SHP77 (cell line): Measurements from ENCODE around the gene HOXD3.

Source experiments
- DNase-seq, 2 experiments: peaks; one replicate each; lab custom pipeline; 2025; lab: John Stamatoyannopoulos, UW

HOXD3 gene

DNA sequence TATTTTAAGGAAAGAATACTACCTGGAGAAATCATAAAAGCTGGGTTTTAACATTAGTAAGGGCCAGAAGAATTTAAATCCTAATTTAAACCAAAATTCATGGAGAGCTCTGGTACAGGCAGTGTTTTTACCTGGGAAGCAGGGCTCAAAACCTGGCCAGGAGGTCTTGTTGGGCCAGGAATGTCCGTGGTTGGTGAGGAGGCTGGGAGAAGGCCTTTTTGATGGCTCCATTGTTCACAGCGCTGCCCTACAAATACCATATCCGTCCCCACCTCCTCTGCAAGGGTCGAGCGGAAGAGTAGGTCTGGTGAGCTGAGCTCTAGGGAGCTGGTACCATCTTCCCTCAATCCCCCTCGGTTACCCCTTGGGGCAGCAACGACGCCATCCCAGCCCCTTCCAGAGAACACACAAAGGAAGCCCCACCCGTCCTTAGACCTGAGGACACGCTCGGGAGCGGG is 20.5 kb downstream of the HOXD3 start:
- DNase-seq, result no peak

DNA sequence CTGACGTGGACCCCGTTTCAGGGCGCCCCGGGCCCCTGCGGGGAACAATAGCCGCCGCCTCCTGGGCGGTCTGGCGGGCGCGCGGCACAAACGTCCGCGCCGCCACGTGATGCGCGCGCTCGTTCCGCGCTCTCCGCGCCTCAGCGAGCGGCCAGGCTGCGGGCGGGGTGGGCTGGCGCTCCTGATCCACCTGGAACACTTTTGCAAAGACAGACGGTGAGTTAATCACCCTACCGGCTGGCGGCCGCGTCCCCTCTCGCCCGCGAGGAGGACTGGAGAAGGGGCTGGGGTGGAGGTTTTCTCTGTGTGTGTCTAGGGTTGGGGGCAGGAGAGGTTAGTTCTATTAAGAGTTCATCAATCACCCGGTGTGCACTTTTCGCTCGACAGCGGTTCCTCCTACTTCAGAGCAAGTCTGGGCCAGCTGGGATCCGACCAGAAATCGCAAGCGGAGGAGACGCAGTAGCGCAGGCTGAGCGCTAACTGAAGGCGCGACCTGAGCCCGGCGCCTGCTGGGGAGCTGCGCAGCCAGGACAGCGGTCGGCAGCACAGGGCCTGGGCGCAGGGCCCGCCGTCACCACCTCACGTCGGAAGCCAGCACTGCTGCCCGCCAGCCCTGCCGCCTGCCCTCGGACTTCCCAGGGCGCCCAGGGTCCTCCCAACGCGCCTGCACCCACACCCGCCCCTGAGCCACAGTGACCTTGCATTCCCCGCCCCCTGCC is 21.1 kb downstream of the HOXD3 start:
- DNase-seq, result no peak

DNA sequence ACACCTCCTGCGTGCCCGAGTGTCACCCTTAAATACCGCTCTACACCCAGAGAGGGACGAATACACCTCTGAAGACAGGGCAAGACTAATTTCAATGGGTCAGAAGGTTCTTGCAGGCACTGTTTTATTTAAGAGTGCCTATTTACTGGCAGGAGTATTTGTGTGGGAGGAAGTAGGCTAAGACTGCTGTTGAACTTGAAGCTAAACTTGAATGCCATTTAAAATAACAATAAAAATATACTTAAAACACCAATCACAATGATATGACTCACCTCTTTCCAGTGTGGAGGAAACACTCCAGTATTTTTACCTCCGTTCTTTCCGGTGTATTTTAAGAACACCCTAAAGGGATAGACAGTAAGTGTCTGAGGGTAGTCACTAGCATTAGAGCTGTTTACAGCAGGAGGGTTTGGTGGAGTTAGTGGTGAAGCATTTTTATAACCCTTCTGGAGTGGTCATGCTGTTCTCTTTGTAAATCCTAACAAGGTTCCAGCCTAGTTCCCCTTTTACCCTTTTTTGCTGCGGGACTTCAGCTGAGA is 21.7 kb downstream of the HOXD3 start:
- no peak for DNase-seq

DNA sequence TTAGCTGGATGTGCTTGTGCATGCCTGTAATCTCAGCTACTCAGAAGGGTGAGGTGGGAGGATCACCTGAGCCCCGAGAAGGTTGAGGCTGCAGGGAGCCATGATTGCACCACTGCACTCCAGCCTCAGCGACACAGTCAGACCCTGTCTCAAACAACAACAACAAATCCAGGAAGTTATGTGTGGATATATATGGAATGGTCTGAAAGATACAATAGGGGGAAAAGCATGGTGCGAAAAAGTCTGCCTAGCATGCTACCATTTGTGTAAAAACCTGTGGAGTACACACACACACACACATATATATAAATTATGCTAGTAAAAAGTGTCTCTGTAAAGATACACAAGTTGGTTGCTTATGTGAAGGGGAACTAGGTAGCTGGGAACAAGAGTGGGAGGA is 24.4 kb downstream of the HOXD3 start:
- no peak for DNase-seq

DNA sequence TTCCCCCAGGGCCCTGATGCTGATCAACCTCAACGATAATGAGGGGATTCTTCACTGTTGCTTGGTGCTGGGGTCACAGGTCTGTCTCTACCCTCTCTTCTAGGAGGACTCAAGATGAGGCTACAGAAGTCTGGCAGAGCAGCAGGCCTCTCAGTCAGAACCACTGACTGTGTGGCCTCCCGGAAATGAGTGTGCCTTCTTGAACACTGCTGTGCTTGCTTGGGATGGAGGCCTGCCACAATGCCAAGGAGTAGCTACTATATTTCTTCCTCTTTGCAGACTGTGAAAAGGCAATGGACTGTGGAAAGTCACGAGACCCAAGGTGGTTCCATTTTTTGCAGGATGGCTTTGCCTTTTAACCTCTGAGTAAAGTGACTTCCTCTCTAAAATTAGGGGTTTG is 25.6 kb downstream of the HOXD3 start:
- no peak for DNase-seq

DNA sequence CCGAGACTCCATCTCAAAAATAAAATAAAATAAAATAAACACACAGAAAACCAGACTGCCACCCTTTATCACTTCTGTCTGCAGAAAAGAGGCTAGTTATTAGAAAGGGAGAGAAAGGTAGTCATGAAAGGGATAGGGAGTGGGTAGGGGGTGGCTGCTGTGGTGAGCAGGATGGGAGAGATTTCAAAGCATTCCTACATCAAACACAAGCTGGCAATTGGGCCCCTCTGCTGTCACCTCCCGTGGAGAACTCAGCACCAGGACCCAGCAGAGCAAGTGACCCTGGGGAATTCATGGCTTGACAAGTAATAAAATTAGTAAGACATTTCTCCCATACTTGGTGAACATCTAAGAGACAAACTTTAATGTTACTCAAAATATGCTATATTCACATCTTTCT is 27.6 kb downstream of the HOXD3 start:
- DNase-seq, result no peak

DNA sequence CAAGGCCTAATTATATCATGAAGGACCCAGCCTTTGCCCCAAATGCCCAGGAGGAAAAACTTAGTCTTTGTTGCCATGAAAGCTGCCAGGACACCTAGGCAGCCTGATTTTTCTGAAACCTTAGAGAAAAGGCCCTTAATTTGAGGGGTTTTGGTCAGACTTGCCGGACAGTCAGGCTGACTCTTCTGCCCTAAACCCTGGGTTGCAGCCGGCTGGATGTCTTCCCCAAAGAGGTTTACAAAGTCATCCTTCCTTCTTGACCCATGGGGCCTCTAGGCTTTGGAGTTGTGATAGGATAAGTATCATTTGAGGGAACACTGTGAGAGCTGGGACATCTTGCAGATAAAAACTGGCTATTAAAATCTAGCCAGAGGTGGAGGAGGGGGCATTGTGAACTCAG is 28.9 kb downstream of the HOXD3 start:
- DNase-seq, result no peak

DNA sequence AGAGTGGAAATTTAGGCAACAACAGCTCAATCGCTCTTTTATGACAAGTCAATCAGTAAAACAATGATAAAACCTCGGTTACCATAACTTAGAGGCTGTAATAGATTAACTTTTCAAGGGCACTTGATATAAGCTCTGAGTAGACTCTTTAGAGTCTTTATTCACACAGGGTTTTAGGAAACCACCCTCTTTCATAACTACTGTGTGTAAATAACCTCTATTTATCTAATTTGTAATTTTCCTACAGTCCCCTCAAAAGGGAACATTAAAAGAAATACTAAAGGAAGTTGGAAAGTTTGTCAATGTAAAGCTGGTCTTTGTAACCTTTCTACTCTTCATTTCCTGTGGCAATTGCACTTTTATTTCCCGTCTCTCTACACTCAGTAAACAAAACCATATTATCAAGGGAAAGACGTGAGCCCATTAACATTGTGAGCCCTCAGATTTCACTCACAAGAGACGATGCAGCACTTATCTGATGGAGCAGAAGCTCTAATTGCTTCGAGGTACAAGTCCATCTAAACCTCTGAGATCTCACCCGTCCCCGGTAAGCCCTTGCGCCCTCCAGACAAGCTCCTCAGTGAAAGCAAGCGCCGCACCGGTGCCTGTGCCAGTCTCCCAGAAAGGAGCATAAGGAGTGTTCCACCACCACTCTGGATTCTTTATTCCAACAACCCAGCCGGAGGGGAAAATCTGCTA is 30.2 kb downstream of the HOXD3 start:
- DNase-seq, result no peak

DNA sequence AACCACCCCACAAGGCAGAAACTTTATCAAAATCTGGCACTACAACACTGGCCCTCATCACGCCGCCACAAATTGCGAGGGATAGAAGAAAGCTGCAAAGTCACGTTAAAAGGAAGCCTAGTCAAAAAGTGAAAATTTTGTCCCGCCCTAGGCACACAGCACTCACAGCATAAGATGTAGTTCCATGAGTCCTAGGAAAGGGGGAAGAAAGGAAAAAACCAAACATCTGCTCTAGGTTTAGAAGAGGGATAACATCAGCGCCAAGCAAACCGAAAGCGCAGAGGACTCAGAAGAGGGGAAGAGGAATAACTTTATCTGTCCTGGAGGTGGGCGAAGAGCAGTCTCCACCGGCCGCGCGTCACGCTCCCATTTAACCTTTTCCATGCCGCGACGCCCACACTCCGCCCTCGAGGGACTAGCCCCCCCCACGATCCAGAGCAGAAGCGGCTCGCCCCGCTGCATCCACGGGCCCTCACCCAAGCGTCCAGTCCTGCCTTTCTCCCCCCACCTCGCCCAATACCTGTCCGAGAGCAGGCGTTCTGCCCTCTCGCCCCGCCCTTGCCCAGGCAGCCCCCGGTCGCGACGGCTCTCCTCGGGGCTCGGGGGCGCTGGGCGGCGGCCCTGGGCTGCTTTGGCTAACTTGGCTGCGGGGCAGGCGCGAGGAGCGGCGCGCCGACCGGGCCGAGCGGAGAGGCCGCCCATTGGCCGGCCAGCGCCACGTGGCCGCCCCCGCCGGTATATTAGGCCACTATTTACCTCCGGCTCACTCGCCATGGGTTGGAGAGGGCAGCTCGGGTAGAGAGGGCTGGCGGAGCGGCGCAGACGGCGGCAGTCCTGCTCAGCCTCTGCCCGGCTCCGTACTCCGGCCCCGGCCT is 31.0 kb downstream of the HOXD3 start, which contains the start of gene HOXD1:
TSS of gene HOXD1 (plus strand) at position 770 of the 875 bp plus-strand sequence. CDS start 134 bp downstream, outside the sequence.
- peak; percentile 30 to 36 for DNase-seq

DNA sequence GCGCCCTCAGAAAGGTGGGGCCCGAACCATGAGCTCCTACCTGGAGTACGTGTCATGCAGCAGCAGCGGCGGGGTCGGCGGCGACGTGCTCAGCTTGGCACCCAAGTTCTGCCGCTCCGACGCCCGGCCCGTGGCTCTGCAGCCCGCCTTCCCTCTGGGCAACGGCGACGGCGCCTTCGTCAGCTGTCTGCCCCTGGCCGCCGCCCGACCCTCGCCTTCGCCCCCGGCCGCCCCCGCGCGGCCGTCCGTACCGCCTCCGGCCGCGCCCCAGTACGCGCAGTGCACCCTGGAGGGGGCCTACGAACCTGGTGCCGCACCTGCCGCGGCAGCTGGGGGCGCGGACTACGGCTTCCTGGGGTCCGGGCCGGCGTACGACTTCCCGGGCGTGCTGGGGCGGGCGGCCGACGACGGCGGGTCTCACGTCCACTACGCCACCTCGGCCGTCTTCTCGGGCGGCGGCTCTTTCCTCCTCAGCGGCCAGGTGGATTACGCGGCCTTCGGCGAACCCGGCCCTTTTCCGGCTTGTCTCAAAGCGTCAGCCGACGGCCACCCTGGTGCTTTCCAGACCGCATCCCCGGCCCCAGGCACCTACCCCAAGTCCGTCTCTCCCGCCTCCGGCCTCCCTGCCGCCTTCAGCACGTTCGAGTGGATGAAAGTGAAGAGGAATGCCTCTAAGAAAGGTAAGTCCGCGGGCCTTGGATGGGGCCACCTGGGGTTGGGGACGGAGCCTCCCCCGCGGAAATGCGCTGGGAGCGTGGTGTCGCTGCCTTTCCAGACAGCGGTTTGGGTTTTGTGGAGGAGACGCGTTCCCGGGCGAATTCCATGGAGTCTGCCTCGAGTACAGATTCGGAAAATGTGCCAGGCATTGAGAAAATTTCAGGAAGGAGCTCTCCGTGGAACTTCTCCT is 31.9 kb downstream of the HOXD3 start:
- DNase-seq, result no peak

DNA sequence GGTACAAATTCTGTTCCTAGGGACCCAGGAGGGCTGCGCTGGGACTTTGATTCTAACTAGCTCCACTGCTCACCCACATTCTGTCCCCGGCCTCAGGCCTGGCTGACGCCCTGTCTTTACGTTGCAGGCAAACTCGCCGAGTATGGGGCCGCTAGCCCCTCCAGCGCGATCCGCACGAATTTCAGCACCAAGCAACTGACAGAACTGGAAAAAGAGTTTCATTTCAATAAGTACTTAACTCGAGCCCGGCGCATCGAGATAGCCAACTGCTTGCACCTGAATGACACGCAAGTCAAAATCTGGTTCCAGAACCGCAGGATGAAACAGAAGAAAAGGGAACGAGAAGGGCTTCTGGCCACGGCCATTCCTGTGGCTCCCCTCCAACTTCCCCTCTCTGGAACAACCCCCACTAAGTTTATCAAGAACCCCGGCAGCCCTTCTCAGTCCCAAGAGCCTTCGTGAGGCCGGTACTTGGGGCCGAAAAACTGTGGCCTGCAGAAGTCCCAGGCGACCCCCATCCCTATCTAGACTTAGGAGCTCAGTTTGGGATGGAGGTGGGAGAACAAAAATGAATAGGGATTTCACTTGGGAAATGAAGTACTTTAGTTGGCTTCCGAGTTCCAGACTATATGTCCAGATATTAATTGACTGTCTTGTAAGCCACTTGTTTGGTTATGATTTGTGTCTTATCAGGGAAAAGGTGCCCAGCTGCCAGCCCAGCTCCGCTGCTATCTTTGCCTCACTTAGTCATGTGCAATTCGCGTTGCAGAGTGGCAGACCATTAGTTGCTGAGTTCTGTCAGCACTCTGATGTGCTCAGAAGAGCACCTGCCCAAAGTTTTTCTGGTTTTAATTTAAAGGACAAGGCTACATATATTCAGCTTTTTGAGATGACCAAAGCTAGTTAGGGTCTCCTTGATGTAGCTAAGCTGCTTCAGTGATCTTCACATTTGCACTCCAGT is 32.9 kb downstream of the HOXD3 start:
- no peak for DNase-seq

DNA sequence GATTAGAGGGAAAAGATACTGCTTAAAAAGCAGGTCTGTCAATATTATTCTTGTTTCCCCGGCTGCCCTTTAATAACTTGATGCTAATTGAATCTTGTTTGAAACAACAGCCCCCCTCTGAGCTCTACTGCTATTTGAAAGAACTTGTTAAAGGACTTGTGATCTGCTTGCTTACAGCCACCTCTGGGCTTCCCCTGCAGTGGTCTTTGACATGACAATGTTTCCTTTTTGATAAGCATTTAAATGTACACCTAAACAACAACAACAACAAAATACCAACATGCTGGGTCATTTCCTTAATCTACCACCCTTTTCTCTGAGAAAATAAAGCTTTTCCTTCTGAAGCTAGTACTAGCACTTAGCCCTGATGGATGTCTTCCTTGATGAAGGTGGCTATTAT is 35.2 kb downstream of the HOXD3 start:
- no peak for DNase-seq

DNA sequence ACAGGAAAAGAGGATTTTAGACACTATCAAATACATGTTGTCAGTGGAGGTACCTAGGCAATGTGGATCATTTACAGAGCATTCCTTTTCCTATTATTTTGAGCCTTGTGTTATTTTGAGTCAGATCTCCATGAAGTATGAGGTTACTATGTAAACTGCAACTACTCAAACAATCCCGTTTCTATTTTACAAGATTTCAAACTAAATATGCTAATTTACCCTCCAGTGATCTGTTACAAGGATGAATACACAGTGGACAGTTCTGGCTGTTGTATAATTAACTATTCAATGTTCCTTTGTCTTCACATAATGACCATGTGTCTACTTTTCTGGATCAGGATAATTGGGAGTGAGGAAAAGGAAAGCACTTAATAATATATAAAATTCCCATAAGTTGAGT is 35.9 kb downstream of the HOXD3 start:
- DNase-seq, result no peak

DNA sequence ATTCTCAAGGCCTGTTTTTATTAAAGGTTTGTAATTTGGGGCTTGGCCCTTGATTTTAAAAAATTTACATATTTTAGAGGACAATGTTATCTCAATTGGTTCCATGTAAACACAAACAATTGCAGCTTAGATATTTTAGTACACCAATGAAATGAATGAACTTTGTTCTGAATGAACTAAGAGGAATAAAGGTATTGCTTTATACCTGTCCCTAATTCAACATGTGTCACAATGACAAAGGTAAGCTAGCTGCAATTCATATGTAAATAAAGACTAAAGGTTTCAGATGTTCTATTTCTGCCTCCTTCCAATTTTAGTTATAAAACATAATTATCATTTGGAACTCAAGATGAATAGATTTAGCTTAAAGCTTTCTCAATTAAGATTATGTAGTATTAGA is 42.8 kb downstream of the HOXD3 start:
- no peak for DNase-seq

DNA sequence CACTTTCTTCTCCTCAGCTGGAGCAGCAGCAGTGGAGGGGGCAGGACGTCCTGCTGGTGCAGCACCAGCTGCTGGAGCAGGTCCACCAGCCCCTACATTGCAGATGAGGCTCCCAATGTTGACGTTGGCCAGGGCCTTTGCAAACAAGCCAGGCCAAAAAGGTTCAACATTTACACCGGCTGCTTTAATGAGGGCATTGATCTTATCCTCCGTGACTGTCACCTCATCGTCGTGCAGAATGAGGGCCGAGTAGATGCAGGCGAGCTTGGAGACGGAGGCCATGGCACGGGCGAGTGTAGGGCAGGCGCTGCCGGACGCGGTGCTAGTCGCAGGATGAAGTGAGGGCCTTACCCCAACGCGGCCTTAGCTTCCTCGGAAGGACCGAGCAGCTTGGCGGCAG is 43.9 kb downstream of the HOXD3 start:
- peak; percentile 16 to 42 for DNase-seq

DNA sequence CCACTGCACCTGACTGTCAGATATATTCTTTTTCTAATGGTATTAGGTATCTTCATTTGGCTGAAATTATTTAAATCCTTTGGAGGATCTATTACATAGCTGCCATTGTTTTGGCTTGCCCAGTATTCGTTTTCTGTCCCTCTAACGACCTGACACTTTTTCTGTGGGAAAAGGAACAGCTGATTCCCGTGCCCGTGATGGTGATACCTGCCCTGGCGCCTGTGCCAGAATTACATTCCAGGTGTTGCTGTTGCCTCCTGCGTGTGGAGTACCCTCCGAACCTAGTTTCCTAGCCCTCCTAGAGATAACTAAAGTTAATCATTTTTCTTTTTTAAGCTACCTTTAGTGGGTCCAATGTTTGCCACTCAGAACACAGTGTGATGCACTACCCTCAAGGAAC is 45.4 kb downstream of the HOXD3 start:
- DNase-seq, result no peak

DNA sequence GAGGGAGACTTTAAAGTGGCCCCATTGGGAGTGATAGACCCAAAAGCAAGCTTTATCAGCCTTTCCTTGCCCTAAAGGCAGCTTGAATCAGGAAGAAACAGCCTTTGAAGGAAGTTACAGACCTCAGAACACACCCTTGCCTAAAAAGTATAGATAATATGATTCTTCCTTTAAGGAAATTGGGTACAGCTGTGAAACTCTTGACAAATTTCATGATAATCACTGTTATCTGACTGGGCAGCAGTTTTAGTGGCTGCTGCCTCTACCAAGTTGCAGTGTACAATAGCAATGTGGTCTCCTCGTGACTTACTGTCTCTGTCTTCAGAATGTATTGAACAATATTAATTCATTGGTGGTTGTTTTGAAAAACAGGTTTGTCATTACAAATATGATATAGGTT is 48.0 kb downstream of the HOXD3 start:
- no peak for DNase-seq

DNA sequence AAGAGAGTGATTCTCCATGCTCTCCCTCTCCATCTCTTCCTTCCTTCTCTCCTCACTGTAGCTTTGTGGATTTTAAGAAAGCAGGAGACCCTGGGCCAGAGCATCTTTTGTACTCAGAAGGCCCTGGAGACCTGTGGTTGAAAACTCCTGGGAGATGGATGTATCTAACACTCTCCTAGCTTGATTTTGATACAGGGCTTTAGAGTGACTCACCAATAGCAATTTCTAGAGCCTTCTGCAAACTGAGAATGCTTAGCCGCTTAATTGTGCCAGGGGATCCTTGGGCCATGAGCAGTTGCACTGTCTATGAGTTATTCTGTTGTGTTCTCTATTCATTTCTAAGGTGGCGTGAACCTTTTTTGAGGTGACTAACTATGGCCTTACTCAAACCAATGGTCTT is 49.0 kb downstream of the HOXD3 start:
- DNase-seq, result no peak

DNA sequence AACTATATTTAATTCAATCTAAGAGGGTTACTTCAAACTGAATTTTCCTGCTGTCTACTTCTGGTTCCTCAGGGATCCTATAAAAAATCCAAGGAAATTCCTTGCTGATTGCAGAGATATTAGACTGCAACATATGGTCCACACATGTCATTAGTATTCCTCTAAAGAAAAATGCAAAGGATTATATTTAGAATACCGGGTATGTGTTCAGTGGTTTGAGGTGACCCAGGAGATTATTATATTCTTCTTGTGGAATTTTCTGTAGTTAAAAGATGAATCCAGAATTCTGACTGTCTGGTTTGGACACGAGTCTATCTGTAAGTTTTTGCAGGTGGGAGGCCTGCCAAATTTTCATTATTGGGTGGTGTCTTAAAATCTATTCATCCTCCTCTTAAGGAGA is 49.6 kb downstream of the HOXD3 start:
- DNase-seq, result no peak

DNA sequence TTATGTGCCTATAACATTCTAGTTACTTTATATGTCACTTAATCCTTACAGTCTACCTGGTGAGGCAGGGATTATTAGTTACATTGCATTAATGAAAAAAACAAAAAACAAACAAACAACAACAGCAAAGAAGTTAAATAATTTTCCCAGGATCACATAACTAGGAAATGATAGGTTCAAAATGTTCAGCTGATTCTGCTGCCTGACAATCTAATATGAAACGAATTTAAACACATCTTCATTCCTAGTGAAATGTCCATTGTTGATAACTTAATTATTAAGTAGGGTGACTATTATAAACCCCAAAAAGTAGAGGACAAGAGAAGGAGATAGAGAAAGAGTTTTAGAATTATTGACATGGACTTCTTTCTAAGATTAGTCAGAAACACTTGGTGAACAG is 54.0 kb downstream of the HOXD3 start:
- DNase-seq, result no peak
